Stimulated activated CD8-positive, alpha-beta memory T cell treated with anti-CD3 and anti-CD28 coated beads, Interleukin-15, amount 100 ng/mL, for 1 hour (primary cell): Measurements from ENCODE around the gene RNF157.

Experiments
- DNase-seq: peaks from one replicate; pipeline ENCODE4 v3.0.0-alpha.2; 2020; ENCODE audit warnings: low read depth

Gene RNF157

GRCh38 chr17:76240461-76241203 is at the start of gene RNF157:
Gene RNF157, minus strand, starts transcription at chr17:76240493. Its CDS starts 253 bp downstream, at chr17:76240240.
- DNase-seq = no peak

GRCh38 chr17:76281573-76282371 is 41.5 kb upstream of the RNF157 start:
- no peak for DNase-seq

GRCh38 chr17:76280650-76281049 is 40.4 kb upstream of the RNF157 start:
- no peak for DNase-seq

GRCh38 chr17:76279742-76280287 is 39.5 kb upstream of the RNF157 start:
- no peak for DNase-seq

- peak; percentile 78 for DNase-seq
Measured at GRCh38 chr17:76278952-76279741, 38.9 kb upstream of the RNF157 start.

GRCh38 chr17:76278268-76278908 is 38.1 kb upstream of the RNF157 start:
- DNase-seq = no peak

GRCh38 chr17:76277300-76278267 is 37.3 kb upstream of the RNF157 start:
- DNase-seq = no peak

- DNase-seq = no peak
Measured at GRCh38 chr17:76276461-76277299, 36.4 kb upstream of the RNF157 start.

GRCh38 chr17:76276069-76276431 is 35.8 kb upstream of the RNF157 start:
- DNase-seq = no peak

- no peak for DNase-seq
Measured at GRCh38 chr17:76275382-76276068, 35.2 kb upstream of the RNF157 start.

GRCh38 chr17:76274112-76274956 is 34.0 kb upstream of the RNF157 start:
- DNase-seq = no peak

GRCh38 chr17:76273445-76274111 is 33.3 kb upstream of the RNF157 start:
- DNase-seq = no peak

GRCh38 chr17:76272541-76273444 is 32.5 kb upstream of the RNF157 start:
- DNase-seq = no peak

GRCh38 chr17:76271669-76272540 is 31.6 kb upstream of the RNF157 start:
- no peak for DNase-seq
